ENCODE measurements around the gene RASA3. TPM values are rescaled to one million over a fixed set of nuclear protein-coding genes. Genes with fewer than 3 reads are reported as not detected.

RASA3 gene
- total RNA-seq, 1 experiment from 2014 or later, result 18.6 TPM

- peak; percentile 40 for ATAC-seq
- intact Hi-C loops (cut with micrococcal nuclease), result no loop called here
- H4K20me1 ChIP-seq (ENCODE audit: insufficient read depth), result no peaks in the 10 kb centered on the region
- CTCF ChIA-PET, result no interaction called here
- TF ChIP-seq JUND (IDR thresholded peaks at IDR 0.05), result no peak
- no peak for TF ChIP-seq SIN3A (IDR thresholded peaks at IDR 0.05; ENCODE audit: low read depth)
- TF ChIP-seq ZBTB33 (IDR thresholded peaks at IDR 0.05; ENCODE audit: extremely low read depth, insufficient replicate concordance, low read length), result no peak
- no peak for TF ChIP-seq CBX3 (IDR thresholded peaks at IDR 0.05; ENCODE audit: low read depth)
- no peak for TF ChIP-seq REST (IDR thresholded peaks at IDR 0.05; ENCODE audit: low read depth)
- TF ChIP-seq SP1 (IDR thresholded peaks at IDR 0.05; ENCODE audit: low read depth), result no peak
- no peak for TF ChIP-seq EZH2phosphoT487 (IDR thresholded peaks at IDR 0.05; ENCODE audit: borderline replicate concordance)
- DNase-seq (ENCODE audit: low read depth, low spot score), result no peak
- no peaks in the 10 kb centered on the region; a peak in 1 of 4 replicates for H3K9me3 ChIP-seq (ENCODE audit: control insufficient read depth in 1 of 2, insufficient read depth in 1 of 2, low read depth in 1 of 2, low read length in 2 of 2)
- H3K27me3 ChIP-seq (ENCODE audit: insufficient read depth, low read length), result no peaks in the 10 kb centered on the region
- H3K79me2 ChIP-seq (ENCODE audit: insufficient read depth, low read length), result peaks cover 4% of the 10 kb centered on the region; the same call in 1 of the 2 replicates
- RAD21 ChIA-PET (ENCODE audit: low non-redundant PET in 1 of 2, low total read pairs in 2 of 2, uncharacterized antibody in 2 of 2, unreplicated experiment in 2 of 2), result no interaction called here
- H3K27ac ChIP-seq (ENCODE audit: low read depth, low read length), result no peak overlapping the region
- H2AFZ ChIP-seq (ENCODE audit: low read depth, low read length, poor library complexity, severe bottlenecking), result no peak overlapping the region
- no peaks in the 10 kb centered on the region for H3K36me3 ChIP-seq (ENCODE audit: control insufficient read depth in 1 of 2, insufficient read depth in 2 of 2, low read length in 2 of 2)
- POLR2A ChIA-PET, result no interaction called here
- no TSS peak for BruUV-seq (replicated peaks)
- no peak overlapping the region for H3K9ac ChIP-seq (ENCODE audit: low read length)
- H3K9me2 ChIP-seq (ENCODE audit: insufficient read depth), result no peaks in the 10 kb centered on the region
- H3K4me3 ChIP-seq (replicated peaks in 1 of 2; ENCODE audit: low read depth in 1 of 2, low read length in 2 of 2), result no peak overlapping the region
- H3K4me2 ChIP-seq (ENCODE audit: low read length), result no peak overlapping the region
- H3K4me1 ChIP-seq (ENCODE audit: control insufficient read depth in 1 of 2, insufficient read depth in 2 of 2, low read length in 2 of 2), result peaks cover 0 to 3% of the 10 kb centered on the region in 2 experiments; a peak in 1 of 4 replicates
Observed at GRCh38 chr13:114029866-114030625, 102.4 kb downstream of the RASA3 start.

Measured in HCT116 (cell line).